ENCODE results near the gene CDH4.

DNA sequence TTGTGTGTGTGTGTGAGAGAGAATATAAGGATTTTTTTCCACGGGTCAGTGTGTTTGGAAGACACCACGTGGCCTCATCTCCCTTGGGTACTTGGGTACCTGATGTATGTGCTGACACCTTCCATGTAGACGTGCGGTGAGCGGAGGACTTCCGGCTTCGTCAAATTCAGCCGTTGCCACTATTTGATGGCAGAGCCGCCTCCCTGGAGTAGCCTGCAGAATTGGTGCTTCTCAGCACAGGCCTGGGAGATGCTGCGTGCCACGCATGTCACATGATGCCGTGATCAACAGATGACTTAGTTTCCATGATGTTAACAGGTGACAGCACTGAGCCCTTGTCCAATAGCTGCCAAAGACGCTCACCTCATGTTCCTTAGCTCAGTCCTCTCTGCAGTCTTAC lies 69.4 kb downstream of the CDH4 start:
- TF ChIP-seq POLR2AphosphoS5 (IDR thresholded peaks at IDR 0.05) (no peak), POLR2A (IDR thresholded peaks at IDR 0.05) (no peak)
- TF ChIP-seq, protein P1, sequence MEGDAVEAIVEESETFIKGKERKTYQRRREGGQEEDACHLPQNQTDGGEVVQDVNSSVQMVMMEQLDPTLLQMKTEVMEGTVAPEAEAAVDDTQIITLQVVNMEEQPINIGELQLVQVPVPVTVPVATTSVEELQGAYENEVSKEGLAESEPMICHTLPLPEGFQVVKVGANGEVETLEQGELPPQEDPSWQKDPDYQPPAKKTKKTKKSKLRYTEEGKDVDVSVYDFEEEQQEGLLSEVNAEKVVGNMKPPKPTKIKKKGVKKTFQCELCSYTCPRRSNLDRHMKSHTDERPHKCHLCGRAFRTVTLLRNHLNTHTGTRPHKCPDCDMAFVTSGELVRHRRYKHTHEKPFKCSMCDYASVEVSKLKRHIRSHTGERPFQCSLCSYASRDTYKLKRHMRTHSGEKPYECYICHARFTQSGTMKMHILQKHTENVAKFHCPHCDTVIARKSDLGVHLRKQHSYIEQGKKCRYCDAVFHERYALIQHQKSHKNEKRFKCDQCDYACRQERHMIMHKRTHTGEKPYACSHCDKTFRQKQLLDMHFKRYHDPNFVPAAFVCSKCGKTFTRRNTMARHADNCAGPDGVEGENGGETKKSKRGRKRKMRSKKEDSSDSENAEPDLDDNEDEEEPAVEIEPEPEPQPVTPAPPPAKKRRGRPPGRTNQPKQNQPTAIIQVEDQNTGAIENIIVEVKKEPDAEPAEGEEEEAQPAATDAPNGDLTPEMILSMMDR (IDR thresholded peaks at IDR 0.05 in 8 of 11, conservative IDR thresholded peaks at IDR 0.05 in 3 of 11): no peak
